Kidney epithelial cell (primary cell): Measurements from ENCODE around the gene CASD1. TPM values are rescaled to one million over a fixed set of nuclear protein-coding genes. Genes with fewer than 3 reads are reported as not detected.

ENCODE experiments used
- DNase-seq: peaks from one replicate; pipeline ENCODE4 v3.0.0-alpha.2; 2010; ENCODE audit warnings: low read depth
- H3K27me3 ChIP-seq: 2 replicates; pipeline ENCODE4 v1.6.0; 2011; ENCODE audit warnings: low read length; ENCODE audit not compliant: control insufficient read depth, insufficient read depth
- H3K36me3 ChIP-seq: 2 replicates; pipeline ENCODE4 v1.5.1; 2011; ENCODE audit warnings: low read length; ENCODE audit not compliant: control insufficient read depth, insufficient read depth
- H3K4me3 ChIP-seq: 2 replicates; pipeline ENCODE4 v1.5.1; 2011; ENCODE audit warnings: low read depth, mild to moderate bottlenecking, control low read depth, low read length
- CTCF ChIP-seq: IDR thresholded peaks from 2 replicates; pipeline ENCODE4 v1.5.1; 2011; ENCODE audit warnings: mild to moderate bottlenecking, moderate library complexity, low read length, control low read depth, inconsistent platforms; ENCODE audit not compliant: insufficient read depth, poor library complexity, severe bottlenecking
- total RNA-seq: library from RNA; depleted of rRNA; stranded (reverse); fragments of >200 nt; gene quantifications from 2 replicates; pipeline ENCODE4 v1.2.3, GENCODE V29; 2015

CASD1 gene
- 13.0 and 15.8 TPM in 2 replicates for total RNA-seq

- DNase-seq, result no peak
- Histone ChIP-seq H3K36me3 (no peaks in the 10 kb centered on the region), H3K4me3 (peak within 1 kb of the TSS; percentile 87), H3K27me3 (no peaks in the 10 kb centered on the region)
- no peak for TF ChIP-seq CTCF
Measured at GRCh38 chr7:94509264-94509886, at the start of gene CASD1. Gene CASD1 (plus strand): TSS chr7:94509809. CDS start chr7:94510085, 276 bp downstream.

GRCh38 chr7:94466516-94466915, 43.1 kb upstream of the CASD1 start:
- no peak for DNase-seq
- TF ChIP-seq CTCF, result no peak

GRCh38 chr7:94471604-94472003, 38.0 kb upstream of the CASD1 start:
- no peak overlapping the region for H3K4me3 ChIP-seq
- no peaks in the 10 kb centered on the region for H3K36me3 ChIP-seq
- H3K27me3 ChIP-seq, result no peaks in the 10 kb centered on the region
- no peak for TF ChIP-seq CTCF
- no peak for DNase-seq

More at GRCh38 chr7:94466516-94466915, 43.1 kb upstream of the CASD1 start:
- Histone ChIP-seq H3K27me3 (no peaks in the 10 kb centered on the region), H3K4me3 (no peak overlapping the region), H3K36me3 (no peaks in the 10 kb centered on the region)

- TF ChIP-seq CTCF, result no peak
- Histone ChIP-seq H3K27me3 (no peaks in the 10 kb centered on the region), H3K36me3 (no peaks in the 10 kb centered on the region), H3K4me3 (no peak overlapping the region)
- DNase-seq, result no peak
Measured at GRCh38 chr7:94472608-94473007, 37.0 kb upstream of the CASD1 start.

- Histone ChIP-seq H3K27me3 (no peaks in the 10 kb centered on the region), H3K4me3 (no peak overlapping the region), H3K36me3 (no peaks in the 10 kb centered on the region)
- no peak for TF ChIP-seq CTCF
- DNase-seq, result no peak
Measured at GRCh38 chr7:94476251-94476840, 33.3 kb upstream of the CASD1 start.

- no peak for TF ChIP-seq CTCF
- no peaks in the 10 kb centered on the region for H3K27me3 ChIP-seq
- H3K4me3 ChIP-seq, result no peak overlapping the region
- no peaks in the 10 kb centered on the region for H3K36me3 ChIP-seq
- no peak for DNase-seq
Measured at GRCh38 chr7:94477878-94478277, 31.7 kb upstream of the CASD1 start.
